G401.6 (cell line): Measurements from ENCODE around the gene KY.

ENCODE experiments used
- FAIRE-seq: peaks from 2 replicates; lab custom pipeline; 2012; peaks lifted over from hg19 to GRCh38; lab: Jason Lieb, UNC

The KY gene

GRCh38 chr3:134650431-134651346 is at the start of gene KY:
KY (minus strand) TSS chr3:134651022; CDS start chr3:134650960, 62 bp downstream.
- FAIRE-seq, result no peak

GRCh38 chr3:134699721-134700120 is 48.9 kb upstream of the KY start:
- FAIRE-seq, result no peak

- no peak for FAIRE-seq
These were observed 48.4 kb upstream of the KY start for GRCh38 chr3:134699141-134699711.

GRCh38 chr3:134697830-134698689 is 47.2 kb upstream of the KY start:
- no peak for FAIRE-seq

- FAIRE-seq, result no peak
These were observed 45.3 kb upstream of the KY start for GRCh38 chr3:134696155-134696554.

- FAIRE-seq, result no peak
These were observed 44.2 kb upstream of the KY start for GRCh38 chr3:134694946-134695543.

GRCh38 chr3:134694466-134694865 is 43.6 kb upstream of the KY start:
- FAIRE-seq, result no peak

GRCh38 chr3:134693804-134694203 is 43.0 kb upstream of the KY start:
- FAIRE-seq, result no peak

GRCh38 chr3:134693226-134693625 is 42.4 kb upstream of the KY start:
- no peak for FAIRE-seq

GRCh38 chr3:134690226-134690625 is 39.4 kb upstream of the KY start:
- FAIRE-seq, result no peak

- FAIRE-seq, result no peak
These were observed 36.8 kb upstream of the KY start for GRCh38 chr3:134687642-134688041.

GRCh38 chr3:134685929-134686802 is 35.3 kb upstream of the KY start:
- FAIRE-seq, result no peak

- FAIRE-seq, result no peak
These were observed 31.5 kb upstream of the KY start for GRCh38 chr3:134682196-134682880.

- FAIRE-seq, result no peak
These were observed 30.7 kb upstream of the KY start for GRCh38 chr3:134681522-134681900.

- no peak for FAIRE-seq
These were observed 30.1 kb upstream of the KY start for GRCh38 chr3:134680796-134681521.

- FAIRE-seq, result no peak
These were observed 27.1 kb upstream of the KY start for GRCh38 chr3:134677987-134678308.

GRCh38 chr3:134677196-134677986 is 26.6 kb upstream of the KY start:
- FAIRE-seq, result no peak

GRCh38 chr3:134675726-134676256 is 25.0 kb upstream of the KY start:
- no peak for FAIRE-seq

- no peak for FAIRE-seq
These were observed 21.7 kb upstream of the KY start for GRCh38 chr3:134672571-134672970.
